ENCODE data around the gene ZBTB24.

ZBTB24 gene

DNA sequence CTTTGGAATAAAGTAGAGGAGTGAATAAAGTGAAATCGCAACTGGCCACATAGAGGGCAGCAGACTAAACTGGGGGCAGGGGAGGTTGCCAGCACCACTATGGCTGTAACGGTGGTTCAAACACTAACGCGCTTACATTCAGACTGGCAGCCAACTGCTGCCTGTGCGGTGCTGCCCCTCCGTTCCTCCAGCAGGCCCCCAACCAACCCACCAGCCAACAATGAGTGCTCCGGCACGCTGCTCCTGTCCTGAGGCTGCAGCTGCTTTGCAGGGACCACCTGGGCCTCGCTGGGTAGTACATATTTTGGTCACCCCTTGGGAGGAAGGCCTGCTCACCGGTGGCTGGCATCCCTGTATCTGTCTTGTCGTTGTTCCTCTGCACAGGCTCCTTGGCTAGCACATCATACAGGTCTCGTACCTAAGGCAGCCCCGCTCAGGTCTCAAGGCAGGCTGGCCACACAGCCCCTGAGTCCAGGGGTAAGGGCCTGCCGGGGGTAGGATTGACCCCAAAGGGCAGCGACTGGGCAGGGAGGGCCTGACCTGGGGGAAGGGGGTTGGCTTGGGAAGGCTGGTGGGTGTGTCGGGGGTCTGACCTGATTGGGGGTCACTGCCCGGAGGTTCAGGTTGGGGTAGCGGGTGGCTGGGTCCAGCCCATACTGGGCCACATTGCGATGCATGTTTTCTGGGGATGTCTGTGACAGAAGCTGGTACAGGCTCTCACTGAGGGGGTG, 33.8 kb downstream of the ZBTB24 start:
- H3K4me3 ChIP-seq (ENCODE audit: severe bottlenecking), result no peak overlapping the region
- H3K4me1 ChIP-seq (ENCODE audit: insufficient read depth, poor library complexity, severe bottlenecking), result no peaks in the 10 kb centered on the region
- TF ChIP-seq, protein P1, sequence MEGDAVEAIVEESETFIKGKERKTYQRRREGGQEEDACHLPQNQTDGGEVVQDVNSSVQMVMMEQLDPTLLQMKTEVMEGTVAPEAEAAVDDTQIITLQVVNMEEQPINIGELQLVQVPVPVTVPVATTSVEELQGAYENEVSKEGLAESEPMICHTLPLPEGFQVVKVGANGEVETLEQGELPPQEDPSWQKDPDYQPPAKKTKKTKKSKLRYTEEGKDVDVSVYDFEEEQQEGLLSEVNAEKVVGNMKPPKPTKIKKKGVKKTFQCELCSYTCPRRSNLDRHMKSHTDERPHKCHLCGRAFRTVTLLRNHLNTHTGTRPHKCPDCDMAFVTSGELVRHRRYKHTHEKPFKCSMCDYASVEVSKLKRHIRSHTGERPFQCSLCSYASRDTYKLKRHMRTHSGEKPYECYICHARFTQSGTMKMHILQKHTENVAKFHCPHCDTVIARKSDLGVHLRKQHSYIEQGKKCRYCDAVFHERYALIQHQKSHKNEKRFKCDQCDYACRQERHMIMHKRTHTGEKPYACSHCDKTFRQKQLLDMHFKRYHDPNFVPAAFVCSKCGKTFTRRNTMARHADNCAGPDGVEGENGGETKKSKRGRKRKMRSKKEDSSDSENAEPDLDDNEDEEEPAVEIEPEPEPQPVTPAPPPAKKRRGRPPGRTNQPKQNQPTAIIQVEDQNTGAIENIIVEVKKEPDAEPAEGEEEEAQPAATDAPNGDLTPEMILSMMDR (IDR thresholded peaks at IDR 0.05; ENCODE audit: poor library complexity, severe bottlenecking), result no peak
- no peaks in the 10 kb centered on the region for H3K27me3 ChIP-seq (ENCODE audit: insufficient read depth, poor library complexity, severe bottlenecking)
- DNase-seq (ENCODE audit: low spot score), result no peak
- no peak overlapping the region for H3K27ac ChIP-seq (ENCODE audit: poor library complexity, severe bottlenecking)
- ATAC-seq (ENCODE audit: low read depth), result no peak
- no peaks in the 10 kb centered on the region for H3K9me3 ChIP-seq (ENCODE audit: severe bottlenecking)
- peaks cover 13% of the 10 kb centered on the region; the same call in 1 of the 2 replicates for H3K36me3 ChIP-seq (ENCODE audit: low read depth)

DNA sequence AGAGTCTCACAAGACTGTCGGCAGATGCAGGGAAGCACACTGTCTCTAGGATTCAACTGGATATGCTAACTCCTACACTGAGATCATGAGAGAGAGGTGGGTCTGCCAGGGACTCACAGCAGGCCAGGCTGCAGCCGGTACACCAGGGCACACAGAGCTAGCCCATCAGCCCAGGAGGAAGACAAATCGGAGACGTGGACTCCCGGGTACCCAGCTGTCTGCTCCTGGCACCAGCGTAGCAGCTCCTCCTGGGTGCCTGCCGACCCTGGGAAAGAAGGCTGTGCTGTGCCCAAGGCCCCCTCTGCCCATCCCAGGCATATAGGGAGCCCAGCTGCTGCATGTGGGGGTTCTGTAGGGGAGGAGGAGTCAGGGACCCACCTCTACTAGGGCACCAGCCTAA, 34.4 kb downstream of the ZBTB24 start:
- no peaks in the 10 kb centered on the region for H3K27me3 ChIP-seq (ENCODE audit: insufficient read depth, poor library complexity, severe bottlenecking)
- no peaks in the 10 kb centered on the region for H3K9me3 ChIP-seq (ENCODE audit: severe bottlenecking)
- no peak; the same call in 2 of the 3 replicates for ATAC-seq (ENCODE audit: low read depth)
- no peak overlapping the region for H3K27ac ChIP-seq (ENCODE audit: poor library complexity, severe bottlenecking)
- DNase-seq (ENCODE audit: low spot score), result no peak
- peaks cover 13% of the 10 kb centered on the region; the same call in 1 of the 2 replicates for H3K36me3 ChIP-seq (ENCODE audit: low read depth)
- TF ChIP-seq, protein P1 (IDR thresholded peaks at IDR 0.05; ENCODE audit: poor library complexity, severe bottlenecking), result no peak
- no peaks in the 10 kb centered on the region for H3K4me1 ChIP-seq (ENCODE audit: insufficient read depth, poor library complexity, severe bottlenecking)
- no peak overlapping the region for H3K4me3 ChIP-seq (ENCODE audit: severe bottlenecking)

DNA sequence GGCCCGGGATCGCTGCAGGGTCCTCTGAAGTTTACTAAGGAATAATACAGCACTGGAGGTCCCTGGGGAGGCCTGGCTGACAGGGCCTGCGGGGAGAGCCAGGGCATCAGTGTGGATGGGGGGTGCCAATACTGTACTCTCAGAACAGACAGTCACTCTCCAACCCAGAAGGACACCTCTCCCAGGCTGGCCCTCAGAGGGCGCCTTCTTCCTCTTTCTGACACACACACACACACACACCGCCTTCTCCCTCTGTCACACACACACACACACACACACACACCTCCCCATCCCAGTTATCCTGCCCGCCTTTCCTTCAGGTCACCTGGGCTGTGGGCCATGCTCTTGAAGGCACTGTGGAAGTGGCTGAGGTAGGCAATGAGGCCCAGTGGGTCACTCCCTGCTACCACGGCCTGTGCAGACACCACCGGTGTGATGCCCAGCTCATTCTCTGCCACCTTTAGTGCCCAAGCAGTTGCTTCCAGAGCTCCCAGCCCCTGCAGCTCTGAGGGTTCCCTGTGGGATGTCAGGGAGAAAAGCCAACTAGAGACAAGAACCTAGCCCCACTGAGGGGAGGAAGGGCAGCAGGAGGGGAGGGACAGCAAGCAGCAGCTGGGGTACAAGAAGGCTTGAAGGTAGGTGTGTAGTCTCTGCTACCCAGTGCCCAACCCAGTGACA, 35.0 kb downstream of the ZBTB24 start:
- TF ChIP-seq, protein P1 (IDR thresholded peaks at IDR 0.05; ENCODE audit: poor library complexity, severe bottlenecking), result no peak
- ATAC-seq (ENCODE audit: low read depth), result no peak
- DNase-seq (ENCODE audit: low spot score), result no peak

DNA sequence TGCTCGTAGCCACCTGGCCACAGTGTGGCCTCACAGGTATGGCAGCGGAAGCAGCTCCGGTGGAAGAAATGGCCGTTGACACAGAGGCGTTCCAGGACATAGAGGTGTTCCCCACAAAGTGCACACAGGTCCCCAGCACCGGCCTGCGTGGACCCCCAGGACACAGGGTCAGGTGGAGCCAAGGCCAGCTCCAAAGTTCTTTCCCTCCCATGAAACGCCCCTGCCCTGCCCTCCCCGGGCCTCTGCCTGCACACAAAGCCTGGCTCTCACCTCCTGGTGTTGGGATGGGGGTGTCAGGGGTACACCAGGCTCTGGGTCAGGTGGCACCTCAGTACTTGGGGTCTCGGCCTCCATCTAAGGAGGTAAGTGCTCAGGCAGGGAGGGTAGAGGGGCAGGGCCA, 35.9 kb downstream of the ZBTB24 start:
- Histone ChIP-seq H3K36me3 (ENCODE audit: low read depth) (peaks cover 23% of the 10 kb centered on the region), H3K27ac (ENCODE audit: poor library complexity, severe bottlenecking) (no peak overlapping the region), H3K4me3 (ENCODE audit: severe bottlenecking) (no peak overlapping the region), H3K4me1 (ENCODE audit: insufficient read depth, poor library complexity, severe bottlenecking) (no peaks in the 10 kb centered on the region), H3K9me3 (ENCODE audit: severe bottlenecking) (no peaks in the 10 kb centered on the region), H3K27me3 (ENCODE audit: insufficient read depth, poor library complexity, severe bottlenecking) (no peaks in the 10 kb centered on the region)
- TF ChIP-seq, protein P1 (IDR thresholded peaks at IDR 0.05; ENCODE audit: poor library complexity, severe bottlenecking), result no peak
- ATAC-seq (ENCODE audit: low read depth) (no peak), DNase-seq (ENCODE audit: low spot score) (no peak)

More for the DNA sequence above, 35.0 kb downstream of the ZBTB24 start:
- Histone ChIP-seq H3K9me3 (ENCODE audit: severe bottlenecking) (no peaks in the 10 kb centered on the region), H3K27me3 (ENCODE audit: insufficient read depth, poor library complexity, severe bottlenecking) (no peaks in the 10 kb centered on the region), H3K4me1 (ENCODE audit: insufficient read depth, poor library complexity, severe bottlenecking) (no peaks in the 10 kb centered on the region), H3K4me3 (ENCODE audit: severe bottlenecking) (no peak overlapping the region), H3K36me3 (ENCODE audit: low read depth) (peaks cover 18% of the 10 kb centered on the region), H3K27ac (ENCODE audit: poor library complexity, severe bottlenecking) (no peak overlapping the region)

DNA sequence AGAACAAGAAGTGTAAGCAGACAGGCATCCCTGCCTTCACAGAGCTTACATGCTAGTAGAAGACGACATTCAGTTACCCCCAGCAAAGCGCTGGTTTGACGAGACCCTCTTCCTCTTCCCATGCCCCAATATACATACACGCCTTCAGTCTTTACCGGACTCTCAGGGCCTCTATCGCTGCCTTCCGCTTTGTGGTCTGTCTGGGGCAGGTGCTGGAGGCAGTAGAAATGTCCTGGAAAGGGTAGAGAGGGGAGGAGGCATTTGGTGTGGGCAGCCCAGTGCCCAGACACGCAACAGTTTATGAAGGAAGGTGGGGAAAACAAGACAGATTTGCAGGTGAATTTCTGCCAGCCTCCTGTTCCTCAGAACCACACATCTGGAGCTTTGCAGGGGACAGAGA, 36.5 kb downstream of the ZBTB24 start:
- DNase-seq (ENCODE audit: low spot score) (no peak), ATAC-seq (ENCODE audit: low read depth) (no peak)
- H3K27ac ChIP-seq (ENCODE audit: poor library complexity, severe bottlenecking), result no peak overlapping the region
- no peaks in the 10 kb centered on the region for H3K27me3 ChIP-seq (ENCODE audit: insufficient read depth, poor library complexity, severe bottlenecking)
- H3K36me3 ChIP-seq (ENCODE audit: low read depth), result peaks cover 22% of the 10 kb centered on the region
- no peak overlapping the region for H3K4me3 ChIP-seq (ENCODE audit: severe bottlenecking)
- TF ChIP-seq, protein P1 (IDR thresholded peaks at IDR 0.05; ENCODE audit: poor library complexity, severe bottlenecking), result no peak
- no peaks in the 10 kb centered on the region for H3K4me1 ChIP-seq (ENCODE audit: insufficient read depth, poor library complexity, severe bottlenecking)
- H3K9me3 ChIP-seq (ENCODE audit: severe bottlenecking), result no peaks in the 10 kb centered on the region

All from RWPE2 (cell line).